KMS-11 (cell line): ENCODE measurements around the gene SCMH1.
A peak's percentile ranks its signal among the peaks of the same experiment; 100 is the strongest.

Source experiments
- H2AFZ ChIP-seq: fragments of 200-600 bp; sonication (generic); 2 replicates; pipeline ENCODE4 v1.6.1; 2016; ENCODE audit warnings: antibody characterized with exemption, mixed run types, low read depth
- H3K27ac ChIP-seq: fragments of 200-600 bp; sonication (generic); 2 replicates; pipeline ENCODE4 v1.6.1; 2016; ENCODE audit warnings: mild to moderate bottlenecking, mixed run types
- H3K27me3 ChIP-seq: fragments of 200-600 bp; sonication (generic); 2 replicates; pipeline ENCODE4 v1.6.1; 2017; ENCODE audit warnings: mild to moderate bottlenecking, low read depth, mixed run types, moderate library complexity; ENCODE audit not compliant: insufficient read depth
- H3K36me3 ChIP-seq: fragments of 200-600 bp; sonication (generic); 2 replicates; pipeline ENCODE4 v1.6.1; 2017; ENCODE audit warnings: mild to moderate bottlenecking, mixed run types; ENCODE audit not compliant: insufficient read depth
- H3K4me1 ChIP-seq: fragments of 200-600 bp; sonication (generic); 2 replicates; pipeline ENCODE4 v1.6.1; 2016; ENCODE audit warnings: mild to moderate bottlenecking, low read depth, mixed run types; ENCODE audit not compliant: poor library complexity, severe bottlenecking
- H3K4me2 ChIP-seq: fragments of 200-600 bp; sonication (generic); 2 replicates; pipeline ENCODE4 v1.7.0; 2016; ENCODE audit warnings: mild to moderate bottlenecking, mixed run types
- H3K4me3 ChIP-seq: fragments of 200-600 bp; sonication (generic); IDR thresholded peaks from 2 replicates; pipeline ENCODE4 v1.6.1; 2017; ENCODE audit warnings: low read depth, low read length, mixed read lengths; ENCODE audit not compliant: insufficient read depth
- H3K79me2 ChIP-seq: fragments of 200-600 bp; sonication (generic); 2 replicates; pipeline ENCODE4 v1.6.1; 2016; ENCODE audit warnings: low read depth, mixed run types; ENCODE audit not compliant: insufficient read depth
- H3K9ac ChIP-seq: fragments of 200-600 bp; sonication (generic); 2 replicates; pipeline ENCODE4 v1.6.1; 2016; ENCODE audit warnings: mild to moderate bottlenecking, mixed run types
- H4K20me1 ChIP-seq: fragments of 200-600 bp; sonication (generic); 2 replicates; pipeline ENCODE4 v1.6.1; 2016; ENCODE audit warnings: mild to moderate bottlenecking, mixed run types; ENCODE audit not compliant: insufficient read depth
- CTCF ChIP-seq: fragments of 200-600 bp; sonication (generic); conservative IDR thresholded peaks from 2 replicates; pipeline ENCODE4 v1.6.1; 2017; ENCODE audit warnings: low read depth, mild to moderate bottlenecking, antibody characterized with exemption, low read length, moderate library complexity, mixed read lengths

SCMH1 gene

DNA sequence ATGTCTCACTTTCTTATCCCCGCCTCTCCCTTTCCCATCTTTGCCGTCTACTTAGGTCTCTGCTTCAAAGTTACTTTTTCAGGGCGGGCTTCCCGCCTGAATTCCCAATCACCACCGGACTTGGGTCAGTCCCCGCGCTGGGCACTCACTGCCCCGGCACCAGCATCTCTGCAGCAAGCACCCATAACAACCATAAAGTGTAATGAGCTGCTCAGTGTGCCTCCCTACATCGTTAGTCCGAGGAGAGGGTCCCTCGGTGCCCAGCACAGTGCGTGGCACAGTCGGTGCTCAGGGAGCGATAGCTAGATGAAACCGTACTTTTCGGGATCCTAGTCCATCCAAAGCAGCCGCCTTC is 263.2 kb downstream of the SCMH1 start:
- TF ChIP-seq CTCF, result no peak

DNA sequence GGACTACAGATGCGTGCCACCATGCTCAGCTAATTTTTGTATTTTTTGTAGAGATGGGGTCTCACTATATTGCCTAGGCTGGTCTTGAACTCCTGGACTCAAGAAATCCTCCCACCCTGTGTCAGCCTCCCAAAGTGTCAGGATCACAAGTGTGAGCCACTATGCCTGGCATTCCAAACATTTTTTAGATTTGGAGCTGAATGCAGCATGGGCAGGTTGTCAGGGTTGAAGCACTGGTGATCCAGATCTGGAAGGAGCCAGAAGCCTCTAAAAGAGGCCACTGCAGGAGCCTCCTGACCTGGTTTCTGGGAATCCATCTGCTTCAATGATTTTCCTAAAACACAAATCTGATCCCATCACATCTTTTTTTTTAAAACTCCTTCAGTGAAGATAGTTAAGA is 264.4 kb downstream of the SCMH1 start:
- H3K4me1 ChIP-seq, result peaks cover 18% of the 10 kb centered on the region
- no peak overlapping the region for H3K9ac ChIP-seq
- H3K27me3 ChIP-seq, result no peaks in the 10 kb centered on the region

More for the DNA sequence above, 263.2 kb downstream of the SCMH1 start:
- peak overlapping the region; percentile 98; the same call in 1 of the 2 replicates for H3K9ac ChIP-seq
- H3K79me2 ChIP-seq, result peaks cover 38% of the 10 kb centered on the region
- H3K27ac ChIP-seq, result peak overlapping the region; percentile 97; the same call in 1 of the 2 replicates
- peaks cover 13% of the 10 kb centered on the region for H4K20me1 ChIP-seq
- peak overlapping the region; percentile 61 for H3K4me2 ChIP-seq
- H2AFZ ChIP-seq, result peak overlapping the region; percentile 98
- peaks cover under 1% of the 10 kb centered on the region; the same call in 1 of the 2 replicates for H3K36me3 ChIP-seq
- H3K27me3 ChIP-seq, result no peaks in the 10 kb centered on the region
- peaks cover 22% of the 10 kb centered on the region for H3K4me1 ChIP-seq
- H3K4me3 ChIP-seq, result no peak overlapping the region

More for the DNA sequence above, 264.4 kb downstream of the SCMH1 start:
- Histone ChIP-seq H3K27ac (no peak overlapping the region), H2AFZ (no peak overlapping the region), H3K36me3 (no peaks in the 10 kb centered on the region), H3K79me2 (peaks cover 27% of the 10 kb centered on the region), H3K4me2 (no peak overlapping the region), H4K20me1 (peaks cover 8% of the 10 kb centered on the region), H3K4me3 (no peak overlapping the region)
- TF ChIP-seq CTCF, result no peak
